Osteocyte (in vitro differentiated cells): ENCODE data around the gene UST. TPM values are rescaled to one million over a fixed set of nuclear protein-coding genes. Genes with fewer than 3 reads are reported as not detected.
"Not testable (repeated sequence)": the region's sequence is repeated elsewhere in the genome, so short reads cannot be mapped to it uniquely, and the experiment has no call there.

ENCODE experiments used
- DNase-seq: peaks from one replicate; pipeline ENCODE4 v3.0.0; 2021; ENCODE audit warnings: mixed read lengths; ENCODE audit not compliant: unreplicated experiment; ENCODE audit errors: extremely low spot score
- H3K27ac Mint-ChIP-seq: one replicate; pipeline ENCODE4 v1.8.0; 2021; ENCODE audit warnings: mild to moderate bottlenecking, mixed read lengths; ENCODE audit not compliant: unreplicated experiment
- H3K27me3 Mint-ChIP-seq: one replicate; pipeline ENCODE4 v1.8.0; 2021; ENCODE audit warnings: mixed read lengths; ENCODE audit not compliant: unreplicated experiment
- H3K36me3 Mint-ChIP-seq: one replicate; pipeline ENCODE4 v1.8.0; 2021; ENCODE audit warnings: mixed read lengths; ENCODE audit not compliant: unreplicated experiment
- H3K4me1 Mint-ChIP-seq: one replicate; pipeline ENCODE4 v1.8.0; 2021; ENCODE audit warnings: mixed read lengths; ENCODE audit not compliant: unreplicated experiment
- H3K4me3 Mint-ChIP-seq: one replicate; pipeline ENCODE4 v1.8.0; 2021; ENCODE audit warnings: mild to moderate bottlenecking, moderate library complexity, mixed read lengths; ENCODE audit not compliant: unreplicated experiment
- H3K9me3 Mint-ChIP-seq: one replicate; pipeline ENCODE4 v1.8.0; 2021; ENCODE audit warnings: mixed read lengths; ENCODE audit not compliant: unreplicated experiment
- CTCF ChIP-seq: fragments of 200-600 bp; sonication (generic); IDR thresholded peaks from 2 replicates; pipeline ENCODE4 v1.5.0; 2021; ENCODE audit warnings: antibody characterized with exemption, mild to moderate bottlenecking, moderate library complexity
- total RNA-seq: library from RNA; stranded (reverse); gene quantifications from 2 replicates; pipeline ENCODE4 v1.2.1, GENCODE V29; 2021

The UST gene
- total RNA-seq, 1 donor from 2014 or later: 15.7 TPM

- peak; percentile 71 for TF ChIP-seq CTCF
- H3K4me3 Mint-ChIP-seq: no peak overlapping the region
- no peaks in the 10 kb centered on the region for H3K9me3 Mint-ChIP-seq
- no peaks in the 10 kb centered on the region for H3K36me3 Mint-ChIP-seq
- no peak for DNase-seq
- H3K27me3 Mint-ChIP-seq: peaks cover 4% of the 10 kb centered on the region
- H3K27ac Mint-ChIP-seq: no peak overlapping the region
- H3K4me1 Mint-ChIP-seq: peaks cover 48% of the 10 kb centered on the region
Measured at GRCh38 chr6:148973538-148974208, 226.8 kb downstream of the UST start.

- Mint-ChIP-seq H3K27ac (no peak overlapping the region), H3K27me3 (peaks cover 4% of the 10 kb centered on the region), H3K4me3 (no peak overlapping the region), H3K36me3 (no peaks in the 10 kb centered on the region), H3K9me3 (no peaks in the 10 kb centered on the region), H3K4me1 (peaks cover 41% of the 10 kb centered on the region)
- no peak for DNase-seq
- no peak for TF ChIP-seq CTCF
Measured at GRCh38 chr6:148974351-148974750, 227.5 kb downstream of the UST start.

GRCh38 chr6:148978298-148978697, 231.5 kb downstream of the UST start:
- H3K4me1 Mint-ChIP-seq: peaks cover 20% of the 10 kb centered on the region
- H3K27ac Mint-ChIP-seq, H3K4me3 Mint-ChIP-seq, DNase-seq, H3K27me3 Mint-ChIP-seq, H3K9me3 Mint-ChIP-seq, H3K36me3 Mint-ChIP-seq: not testable (repeated sequence)

GRCh38 chr6:148979014-148979901, 232.4 kb downstream of the UST start:
- no peaks in the 10 kb centered on the region for H3K27me3 Mint-ChIP-seq
- no peak for TF ChIP-seq CTCF
- H3K9me3 Mint-ChIP-seq: no peaks in the 10 kb centered on the region
- no peak overlapping the region for H3K4me3 Mint-ChIP-seq
- no peak overlapping the region for H3K27ac Mint-ChIP-seq
- DNase-seq: no peak
- H3K36me3 Mint-ChIP-seq: peaks cover 3% of the 10 kb centered on the region
- H3K4me1 Mint-ChIP-seq: peaks cover 11% of the 10 kb centered on the region

GRCh38 chr6:148980234-148980633, 233.4 kb downstream of the UST start:
- no peak for DNase-seq

More at GRCh38 chr6:148980234-148980633, 233.4 kb downstream of the UST start:
- Mint-ChIP-seq H3K27me3 (no peaks in the 10 kb centered on the region), H3K4me3 (no peak overlapping the region), H3K4me1 (peaks cover 13% of the 10 kb centered on the region), H3K36me3 (peaks cover 3% of the 10 kb centered on the region), H3K27ac (no peak overlapping the region), H3K9me3 (no peaks in the 10 kb centered on the region)
- no peak for TF ChIP-seq CTCF
